ENCODE data around the gene SNED1.
"Not testable (repeated sequence)": the region's sequence is repeated elsewhere in the genome, so short reads cannot be mapped to it uniquely, and the experiment has no call there.

SNED1 gene

GRCh38 chr2:240972636-240973521 is 25.5 kb upstream of the SNED1 start:
- DNase-seq (ENCODE audit: low spot score), result no peak

DNA sequence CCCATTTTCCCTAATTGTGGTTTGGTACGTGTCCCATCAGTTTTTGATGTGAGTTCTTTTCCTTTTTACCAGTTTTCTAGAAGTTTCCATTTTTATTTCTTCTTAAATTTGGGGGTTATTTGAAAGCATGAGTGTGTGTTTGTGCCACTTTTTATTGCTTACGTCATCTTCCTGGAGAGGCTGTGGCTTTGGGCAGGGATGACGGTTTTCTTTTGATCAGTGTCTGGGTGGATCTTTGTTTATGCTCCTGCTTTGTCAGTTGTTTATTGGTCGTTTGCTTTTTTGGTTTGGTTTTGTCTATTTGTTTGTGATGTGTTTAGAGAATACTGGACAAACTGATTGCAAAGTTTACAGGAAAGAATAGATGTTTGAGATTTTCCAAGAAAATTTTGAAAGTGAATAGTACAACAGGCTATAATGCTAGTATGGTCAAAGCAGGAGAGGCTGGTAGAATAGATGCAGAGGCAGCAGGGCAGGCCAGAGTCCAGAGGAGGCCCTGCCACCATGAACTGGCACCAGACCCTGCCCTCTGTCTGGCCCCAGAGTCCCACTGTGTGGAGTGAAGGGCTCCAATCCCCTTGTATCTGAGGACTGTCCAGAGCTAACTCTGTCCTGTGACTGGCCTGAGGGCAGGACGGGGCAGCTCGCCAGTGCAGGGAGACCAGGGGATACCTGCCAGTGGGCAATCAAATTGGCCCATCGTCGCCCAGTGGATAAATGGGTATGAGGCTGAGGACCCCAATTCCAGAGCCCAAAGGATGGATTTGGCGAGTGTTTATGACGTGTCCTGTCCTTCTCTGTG is 23.4 kb upstream of the SNED1 start:
- DNase-seq (ENCODE audit: low spot score), result no peak

DNA sequence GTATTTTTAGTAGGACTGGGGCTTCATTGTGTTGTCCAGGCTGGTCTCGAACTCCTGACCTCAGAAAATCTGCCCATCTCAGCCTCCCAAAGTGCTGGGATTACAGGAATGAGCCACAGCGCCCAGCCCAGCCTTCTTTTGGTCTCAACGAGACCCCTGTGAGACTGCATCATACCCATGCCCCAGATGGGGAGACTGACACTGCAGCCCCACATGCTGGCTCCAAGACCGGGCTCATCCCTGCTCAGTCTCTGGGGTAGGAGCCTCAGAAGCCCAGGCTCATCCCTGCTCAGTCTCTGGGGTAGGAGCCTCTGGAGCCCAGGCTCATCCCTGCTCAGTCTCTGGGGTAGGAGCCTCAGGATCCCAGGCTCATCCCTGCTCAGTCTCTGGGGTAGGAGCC is 22.5 kb upstream of the SNED1 start:
- not testable (repeated sequence) for DNase-seq (ENCODE audit: low spot score)

- DNase-seq (ENCODE audit: low spot score), result no peak
Observed at GRCh38 chr2:240981280-240981679, 17.1 kb upstream of the SNED1 start.

DNA sequence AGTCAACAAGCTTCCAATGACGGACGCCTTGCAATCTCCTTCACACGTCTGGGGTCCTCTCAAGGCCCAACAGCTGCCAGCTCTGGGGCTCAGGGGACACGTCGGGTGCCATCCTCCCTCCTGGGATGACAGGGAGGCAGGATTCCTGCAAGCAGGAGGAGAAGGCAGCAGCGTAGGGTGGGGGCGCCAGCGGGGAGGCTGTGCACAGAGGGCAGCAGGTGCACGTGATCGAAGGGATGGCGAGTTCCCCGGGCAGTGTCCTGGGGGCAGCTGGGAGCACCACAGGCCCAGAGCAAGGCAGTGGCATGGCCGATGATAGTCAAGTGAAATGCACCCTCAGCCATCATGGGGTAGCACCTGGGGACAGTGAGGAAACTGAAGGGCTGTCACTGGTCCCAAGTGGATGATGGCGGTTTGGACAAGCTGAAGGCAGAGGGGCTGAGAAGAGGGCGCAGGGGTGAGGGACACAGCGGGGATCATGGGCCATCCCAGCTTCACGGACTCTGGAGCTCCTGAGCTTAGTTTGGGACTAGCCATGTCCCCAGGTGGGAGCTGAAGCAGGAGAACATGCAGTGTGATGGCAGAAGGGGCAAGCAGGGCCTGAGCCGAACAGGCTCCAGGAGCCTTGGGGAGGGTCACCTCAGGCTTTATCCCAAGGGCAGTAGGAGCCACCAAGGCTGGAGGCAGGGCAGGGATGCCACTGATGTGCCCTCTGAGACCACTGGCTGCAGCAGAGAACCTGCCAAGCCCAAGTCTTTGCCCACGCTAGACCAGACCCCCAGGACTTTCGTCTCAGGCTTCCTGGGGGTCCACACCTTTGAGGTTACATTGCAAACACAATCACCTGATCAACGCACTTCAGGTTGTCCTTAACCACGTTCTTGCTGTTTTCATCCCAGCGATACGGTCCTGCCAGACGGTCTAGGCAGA is 16.3 kb upstream of the SNED1 start:
- no peak for DNase-seq (ENCODE audit: low spot score)

DNA sequence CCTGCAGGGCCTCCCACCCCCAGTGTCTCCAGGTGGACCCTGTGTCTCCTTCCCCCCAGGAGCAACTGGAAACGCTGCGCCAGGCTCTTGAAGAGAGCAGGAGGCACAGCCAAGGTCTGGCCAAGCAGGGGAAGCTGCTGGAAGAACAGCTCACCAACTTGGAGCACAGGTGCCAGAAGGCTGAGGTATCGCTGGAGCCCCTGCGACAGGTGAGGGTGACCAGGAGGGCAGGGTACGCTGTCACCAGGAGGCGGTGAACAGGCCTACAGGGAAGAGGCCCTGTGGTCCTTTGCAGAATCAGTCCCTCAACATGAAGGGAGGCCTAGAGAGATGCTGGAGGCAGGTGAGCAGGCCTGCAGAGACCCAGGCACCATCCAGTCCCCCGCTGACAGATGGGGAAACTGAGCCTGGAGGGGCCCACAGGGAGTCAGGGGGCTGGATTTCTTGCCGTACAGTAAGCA is 15.6 kb upstream of the SNED1 start:
- no peak for DNase-seq (ENCODE audit: low spot score)

DNA sequence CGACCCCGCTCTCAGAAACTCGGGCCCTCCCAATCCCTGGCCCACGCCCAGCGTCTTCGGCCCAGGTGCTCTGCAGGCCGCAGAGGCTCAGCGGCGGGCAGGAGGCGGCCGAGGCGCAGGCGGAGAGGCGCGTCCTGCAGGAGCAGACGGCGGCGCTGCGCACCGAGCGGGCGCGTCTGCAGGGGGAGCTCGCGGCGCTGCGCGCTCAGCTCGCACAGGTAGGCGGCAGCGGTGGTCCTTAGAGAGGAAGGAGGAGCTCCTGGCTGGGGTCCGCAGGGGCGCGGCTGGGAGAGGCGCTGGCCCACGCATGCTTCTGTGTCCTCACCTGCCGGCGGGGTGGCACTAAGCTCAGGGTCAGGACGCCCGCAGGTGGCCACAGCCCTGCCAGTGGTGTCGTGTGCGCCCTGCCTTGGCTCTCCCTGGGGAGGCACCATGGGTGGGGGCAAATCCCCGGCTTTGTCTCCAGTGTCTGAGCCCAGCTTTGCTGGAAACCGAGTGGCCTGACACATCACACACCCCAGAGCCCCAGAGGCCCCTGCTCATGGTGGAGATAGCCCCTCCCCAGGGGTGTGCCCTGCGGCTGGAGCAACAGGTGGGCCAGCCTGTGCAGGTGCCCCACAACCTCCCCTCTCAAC is 14.9 kb upstream of the SNED1 start:
- no peak for DNase-seq (ENCODE audit: low spot score)

GRCh38 chr2:240983996-240984498 is 14.4 kb upstream of the SNED1 start:
- DNase-seq (ENCODE audit: low spot score), result no peak

GRCh38 chr2:240985881-240986786 is 12.3 kb upstream of the SNED1 start:
- no peak for DNase-seq (ENCODE audit: low spot score)

DNA sequence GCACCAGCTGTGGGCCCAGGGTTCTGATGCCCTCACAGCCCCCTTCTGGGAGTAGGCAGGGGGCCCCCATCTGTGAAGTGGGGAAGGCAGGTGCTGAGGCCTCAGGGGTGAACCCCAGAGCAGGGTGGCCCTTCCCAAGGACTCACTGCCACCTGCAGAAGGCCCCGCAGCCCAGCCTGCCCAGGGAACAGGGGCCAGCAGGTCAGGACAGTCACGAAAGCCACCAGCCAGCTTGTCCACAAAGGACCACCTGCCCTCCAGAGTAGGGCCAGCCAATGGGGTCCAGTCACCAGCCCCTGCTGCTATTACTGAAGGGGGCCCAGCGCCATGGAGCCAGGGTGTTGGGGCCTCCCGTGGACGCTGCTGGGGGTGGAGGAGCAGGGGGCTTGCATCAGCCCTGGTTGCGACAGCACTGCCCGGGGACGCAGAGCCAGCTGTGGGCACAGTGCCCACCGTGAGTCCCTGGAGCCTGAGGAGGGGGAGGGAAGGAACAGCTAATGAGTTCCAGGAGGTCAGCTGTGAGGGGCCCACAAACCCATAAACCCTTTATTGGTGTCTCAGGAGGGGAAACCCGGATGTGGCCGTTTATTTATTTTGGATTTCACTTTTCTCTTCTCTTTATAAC is 11.5 kb upstream of the SNED1 start:
- DNase-seq (ENCODE audit: low spot score), result no peak

GRCh38 chr2:240987588-240987987 is 10.8 kb upstream of the SNED1 start:
- DNase-seq (ENCODE audit: low spot score), result no peak

DNA sequence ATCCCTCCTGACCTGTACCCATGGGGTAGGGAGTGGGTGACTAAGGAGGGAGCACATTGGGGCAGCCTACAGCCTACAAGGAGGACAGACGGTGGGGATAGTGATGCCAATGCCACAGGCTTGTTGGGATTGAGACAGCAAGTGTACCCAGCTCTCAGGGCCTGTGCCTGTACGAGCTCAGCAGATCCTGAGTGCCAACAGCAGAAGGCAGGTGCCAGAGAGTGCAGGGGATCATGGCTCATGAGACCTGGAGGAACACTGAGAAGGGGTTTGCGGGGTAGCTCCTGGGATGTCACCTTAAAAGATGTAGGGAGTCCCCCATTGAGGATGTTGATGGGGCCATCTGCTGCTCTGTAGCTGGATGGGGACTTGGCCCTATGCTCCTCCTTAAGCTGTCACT is 10.3 kb upstream of the SNED1 start:
- no peak for DNase-seq (ENCODE audit: low spot score)

DNA sequence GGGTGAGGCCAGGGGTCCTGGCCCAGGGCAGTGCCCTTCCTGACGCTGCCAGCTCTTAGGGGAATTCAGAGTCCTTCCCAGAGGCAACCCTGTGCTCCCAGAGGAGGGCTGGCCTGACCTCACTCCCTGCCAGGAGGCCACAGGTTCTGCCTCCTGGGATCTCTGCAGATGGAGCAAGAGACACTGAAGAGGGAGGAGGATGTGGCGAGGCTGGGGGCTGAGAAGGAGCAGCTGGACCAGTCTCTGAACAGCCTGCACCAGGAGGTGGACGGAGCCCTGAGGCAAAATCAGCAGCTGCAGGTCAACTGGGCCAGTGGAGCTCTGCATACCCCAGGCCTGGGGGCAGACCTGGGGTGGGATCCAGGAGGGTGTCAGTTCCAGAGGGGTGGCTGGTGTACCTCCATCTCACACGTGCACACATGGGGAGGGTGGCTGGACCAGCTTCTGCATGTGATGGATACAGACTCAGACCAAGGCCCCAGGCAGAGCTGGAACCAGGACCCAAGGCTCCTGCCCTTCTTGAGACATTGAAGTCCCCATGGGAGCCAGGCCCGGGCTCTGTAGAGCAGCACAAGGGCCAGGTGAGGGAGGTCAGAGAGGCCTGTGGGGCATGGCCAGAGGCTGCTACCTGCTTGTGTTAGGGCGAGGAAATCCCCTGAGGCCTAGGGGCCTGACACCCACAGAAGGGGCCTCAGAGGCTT is 9.7 kb upstream of the SNED1 start:
- no peak for DNase-seq (ENCODE audit: low spot score)

GRCh38 chr2:240989451-240990265 is 8.8 kb upstream of the SNED1 start:
- peak; percentile 72 for DNase-seq (ENCODE audit: low spot score)

DNA sequence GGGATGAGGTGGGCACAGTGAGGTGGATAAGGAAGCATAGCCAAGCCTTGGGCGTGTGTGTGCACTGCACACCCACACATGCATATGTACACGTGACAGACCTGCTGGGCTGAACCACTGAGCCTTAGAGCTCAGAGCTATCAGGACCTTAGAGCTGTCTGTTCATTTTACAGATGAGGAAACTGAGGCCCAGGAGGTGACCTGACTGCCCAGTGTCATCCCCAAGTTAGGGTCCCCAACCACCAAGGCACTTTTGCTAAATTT is 8.2 kb upstream of the SNED1 start:
- DNase-seq (ENCODE audit: low spot score), result no peak

DNA sequence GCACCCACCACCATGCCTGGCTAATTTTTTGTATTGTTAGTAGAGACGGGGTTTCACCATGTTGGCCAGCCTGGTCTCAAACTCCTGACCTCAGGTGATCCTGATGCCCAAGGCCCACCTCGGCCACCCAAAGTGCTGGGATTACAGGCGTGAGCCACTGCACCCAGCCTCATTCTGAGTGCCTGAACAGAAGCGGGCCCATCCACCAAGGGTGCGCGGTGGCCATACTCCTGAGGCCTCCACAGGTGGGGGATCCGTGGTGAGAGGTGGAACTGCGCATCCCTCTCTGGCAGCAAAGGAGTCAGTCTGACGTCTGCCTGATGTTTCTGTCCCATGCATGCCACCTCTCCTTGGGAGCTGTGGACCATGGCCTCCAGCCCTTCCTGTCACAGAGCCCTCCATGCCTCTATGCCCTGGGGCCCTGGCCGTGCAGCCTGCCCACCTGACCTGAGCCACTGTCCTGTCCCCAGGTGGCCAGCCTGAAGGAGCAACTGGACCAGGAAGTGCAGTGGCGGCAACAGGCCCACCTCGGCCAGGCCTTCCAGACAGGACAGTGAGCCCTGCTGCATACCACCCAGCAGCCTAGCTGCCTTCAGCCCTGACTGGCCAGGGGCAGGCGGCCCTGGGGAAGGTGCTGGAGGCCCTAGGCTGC is 7.6 kb upstream of the SNED1 start:
- DNase-seq (ENCODE audit: low spot score), result no peak

GRCh38 chr2:240991378-240992263 is 6.8 kb upstream of the SNED1 start:
- peak; percentile 97 for DNase-seq (ENCODE audit: low spot score)
